ENCODE data around the gene PFKFB3.
"Not testable (repeated sequence)": the region's sequence is repeated elsewhere in the genome, so short reads cannot be mapped to it uniquely, and the experiment has no call there.

Gene PFKFB3

GRCh38 chr10:6202684-6203330 is at the start of gene PFKFB3:
TSS of gene PFKFB3 (plus strand) at chr10:6202932. CDS start at chr10:6203261, 329 bp downstream.
- DNase-seq (ENCODE audit: low read depth) = no peak

- no peak for DNase-seq (ENCODE audit: low read depth)
These were observed 48.9 kb upstream of the PFKFB3 start for GRCh38 chr10:6153845-6154244.

GRCh38 chr10:6154566-6154965 is 48.2 kb upstream of the PFKFB3 start:
- no peak for DNase-seq (ENCODE audit: low read depth)

GRCh38 chr10:6158276-6158675 is 44.5 kb upstream of the PFKFB3 start:
- DNase-seq (ENCODE audit: low read depth) = no peak

GRCh38 chr10:6161921-6162320 is 40.8 kb upstream of the PFKFB3 start:
- DNase-seq (ENCODE audit: low read depth) = no peak

GRCh38 chr10:6162589-6163356 is 40.0 kb upstream of the PFKFB3 start:
- no peak for DNase-seq (ENCODE audit: low read depth)

GRCh38 chr10:6163364-6164270 is 39.1 kb upstream of the PFKFB3 start:
- peak; percentile 27 for DNase-seq (ENCODE audit: low read depth)

- no peak for DNase-seq (ENCODE audit: low read depth)
These were observed 38.2 kb upstream of the PFKFB3 start for GRCh38 chr10:6164271-6165095.

- DNase-seq (ENCODE audit: low read depth) = no peak
These were observed 37.5 kb upstream of the PFKFB3 start for GRCh38 chr10:6165221-6165725.

GRCh38 chr10:6165933-6166332 is 36.8 kb upstream of the PFKFB3 start:
- DNase-seq (ENCODE audit: low read depth) = not testable (repeated sequence)

GRCh38 chr10:6167456-6167855 is 35.3 kb upstream of the PFKFB3 start:
- DNase-seq (ENCODE audit: low read depth) = no peak

GRCh38 chr10:6168084-6168483 is 34.6 kb upstream of the PFKFB3 start:
- DNase-seq (ENCODE audit: low read depth) = no peak

- no peak for DNase-seq (ENCODE audit: low read depth)
These were observed 32.1 kb upstream of the PFKFB3 start for GRCh38 chr10:6170638-6171037.

- peak; percentile 55 for DNase-seq (ENCODE audit: low read depth)
These were observed 30.6 kb upstream of the PFKFB3 start for GRCh38 chr10:6171881-6172695.

- no peak for DNase-seq (ENCODE audit: low read depth)
These were observed 29.5 kb upstream of the PFKFB3 start for GRCh38 chr10:6173203-6173602.

GRCh38 chr10:6174201-6174874 is 28.4 kb upstream of the PFKFB3 start:
- no peak for DNase-seq (ENCODE audit: low read depth)

GRCh38 chr10:6175329-6176055 is 27.2 kb upstream of the PFKFB3 start:
- DNase-seq (ENCODE audit: low read depth) = no peak

- no peak for DNase-seq (ENCODE audit: low read depth)
These were observed 26.0 kb upstream of the PFKFB3 start for GRCh38 chr10:6176691-6177231.

GRCh38 chr10:6177880-6178281 is 24.9 kb upstream of the PFKFB3 start:
- no peak for DNase-seq (ENCODE audit: low read depth)

All from non-pigmented ciliary epithelial cell (primary cell).